ENCODE results near the gene PAQR9. TPM values are rescaled to one million over a fixed set of nuclear protein-coding genes. Genes with fewer than 3 reads are reported as not detected.

PAQR9 gene
- total RNA-seq, 1 donor from 2014 or later, result 0.23 TPM

- no peak for FAIRE-seq
- DNase-seq (ENCODE audit: low read depth), result no peak
- no peaks in the 10 kb centered on the region for H4K20me1 ChIP-seq (ENCODE audit: insufficient read depth, low read length)
These were observed 5.0 kb upstream of the PAQR9 start for GRCh38 chr3:142968319-142969025.

GRCh38 chr3:142966808-142967207, 3.3 kb upstream of the PAQR9 start:
- H3K4me1 ChIP-seq (ENCODE audit: insufficient read depth, low read length), result peaks cover 4% of the 10 kb centered on the region
- TF ChIP-seq EZH2 (IDR thresholded peaks at IDR 0.05; ENCODE audit: insufficient read depth, low read length) (no peak), CTCF (IDR thresholded peaks at IDR 0.05; ENCODE audit: insufficient read depth, low read depth, low read length) (no peak)
- Mint-ChIP-seq H3K27ac (ENCODE audit: unreplicated experiment) (no peak overlapping the region), H3K4me3 (ENCODE audit: unreplicated experiment) (no peak overlapping the region), H3K27me3 (ENCODE audit: low read depth, unreplicated experiment) (peaks cover 21% of the 10 kb centered on the region), H3K4me1 (ENCODE audit: low read depth, unreplicated experiment) (peaks cover 5% of the 10 kb centered on the region), H3K9me3 (ENCODE audit: unreplicated experiment) (peaks cover 2% of the 10 kb centered on the region), H3K36me3 (ENCODE audit: low read depth, unreplicated experiment) (peaks cover 2% of the 10 kb centered on the region)
- H3K4me3 ChIP-seq (ENCODE audit: insufficient read depth, low read depth, low read length), result no peak overlapping the region
- no peak overlapping the region for H3K4me2 ChIP-seq (ENCODE audit: low read length)
- H3K36me3 ChIP-seq (ENCODE audit: insufficient read depth, low read length), result no peaks in the 10 kb centered on the region
- FAIRE-seq (no peak), DNase-seq (ENCODE audit: low read depth) (no peak)
- H4K20me1 ChIP-seq (ENCODE audit: insufficient read depth, low read length), result no peaks in the 10 kb centered on the region
- peaks cover 10% of the 10 kb centered on the region for H3K27me3 ChIP-seq (ENCODE audit: insufficient read depth, low read length)
- no peaks in the 10 kb centered on the region for H3K79me2 ChIP-seq (ENCODE audit: insufficient read depth, low read length)
- no peak overlapping the region for H3K27ac ChIP-seq (ENCODE audit: low read depth, low read length)
- H2AFZ ChIP-seq (ENCODE audit: low read depth, low read length), result no peak overlapping the region
- H3K9me3 ChIP-seq (ENCODE audit: insufficient read depth, low read depth, low read length), result peaks cover 7% of the 10 kb centered on the region
- no peak overlapping the region for H3K9ac ChIP-seq (ENCODE audit: low read length)

More at GRCh38 chr3:142968319-142969025, 5.0 kb upstream of the PAQR9 start:
- peaks cover 12% of the 10 kb centered on the region for H3K27me3 Mint-ChIP-seq (ENCODE audit: low read depth, unreplicated experiment)
- Histone ChIP-seq H3K4me1 (ENCODE audit: insufficient read depth, low read length) (peaks cover 4% of the 10 kb centered on the region), H3K36me3 (ENCODE audit: insufficient read depth, low read length) (no peaks in the 10 kb centered on the region), H3K27me3 (ENCODE audit: insufficient read depth, low read length) (peaks cover 10% of the 10 kb centered on the region), H3K27ac (ENCODE audit: low read depth, low read length) (no peak overlapping the region), H3K9ac (ENCODE audit: low read length) (no peak overlapping the region), H3K9me3 (ENCODE audit: insufficient read depth, low read depth, low read length) (no peaks in the 10 kb centered on the region), H3K79me2 (ENCODE audit: insufficient read depth, low read length) (no peaks in the 10 kb centered on the region), H3K4me2 (ENCODE audit: low read length) (no peak overlapping the region), H3K4me3 (ENCODE audit: insufficient read depth, low read depth, low read length) (no peak overlapping the region), H2AFZ (ENCODE audit: low read depth, low read length) (no peak overlapping the region)
- H3K9me3 Mint-ChIP-seq (ENCODE audit: unreplicated experiment), result no peaks in the 10 kb centered on the region
- H3K4me1 Mint-ChIP-seq (ENCODE audit: low read depth, unreplicated experiment), result peaks cover 3% of the 10 kb centered on the region
- no peak overlapping the region for H3K27ac Mint-ChIP-seq (ENCODE audit: unreplicated experiment)
- peaks cover 2% of the 10 kb centered on the region for H3K36me3 Mint-ChIP-seq (ENCODE audit: low read depth, unreplicated experiment)
- H3K4me3 Mint-ChIP-seq (ENCODE audit: unreplicated experiment), result no peak overlapping the region
- TF ChIP-seq CTCF (IDR thresholded peaks at IDR 0.05; ENCODE audit: insufficient read depth, low read depth, low read length), result no peak
- no peak for TF ChIP-seq EZH2 (IDR thresholded peaks at IDR 0.05; ENCODE audit: insufficient read depth, low read length)

- peaks cover 4% of the 10 kb centered on the region for H3K4me1 ChIP-seq (ENCODE audit: insufficient read depth, low read length)
- no peak overlapping the region for H2AFZ ChIP-seq (ENCODE audit: low read depth, low read length)
- Mint-ChIP-seq H3K27me3 (ENCODE audit: low read depth, unreplicated experiment) (peaks cover 23% of the 10 kb centered on the region), H3K4me1 (ENCODE audit: low read depth, unreplicated experiment) (peaks cover 6% of the 10 kb centered on the region), H3K27ac (ENCODE audit: unreplicated experiment) (no peak overlapping the region), H3K36me3 (ENCODE audit: low read depth, unreplicated experiment) (peaks cover 2% of the 10 kb centered on the region), H3K4me3 (ENCODE audit: unreplicated experiment) (no peak overlapping the region), H3K9me3 (ENCODE audit: unreplicated experiment) (peaks cover 3% of the 10 kb centered on the region)
- FAIRE-seq (no peak), DNase-seq (ENCODE audit: low read depth) (no peak)
- no peak overlapping the region for H3K4me3 ChIP-seq (ENCODE audit: insufficient read depth, low read depth, low read length)
- peaks cover 7% of the 10 kb centered on the region for H3K9me3 ChIP-seq (ENCODE audit: insufficient read depth, low read depth, low read length)
- H3K36me3 ChIP-seq (ENCODE audit: insufficient read depth, low read length), result no peaks in the 10 kb centered on the region
- no peak overlapping the region for H3K4me2 ChIP-seq (ENCODE audit: low read length)
- H3K27ac ChIP-seq (ENCODE audit: low read depth, low read length), result no peak overlapping the region
- TF ChIP-seq EZH2 (IDR thresholded peaks at IDR 0.05; ENCODE audit: insufficient read depth, low read length), result no peak
- TF ChIP-seq CTCF (IDR thresholded peaks at IDR 0.05; ENCODE audit: insufficient read depth, low read depth, low read length), result no peak
- H3K9ac ChIP-seq (ENCODE audit: low read length), result no peak overlapping the region
- H3K79me2 ChIP-seq (ENCODE audit: insufficient read depth, low read length), result no peaks in the 10 kb centered on the region
- no peaks in the 10 kb centered on the region for H4K20me1 ChIP-seq (ENCODE audit: insufficient read depth, low read length)
- H3K27me3 ChIP-seq (ENCODE audit: insufficient read depth, low read length), result peaks cover 10% of the 10 kb centered on the region
These were observed 2.1 kb upstream of the PAQR9 start for GRCh38 chr3:142965581-142965980.
